ENCODE results near the gene NOL11.
"Not testable (repeated sequence)": the region's sequence is repeated elsewhere in the genome, so short reads cannot be mapped to it uniquely, and the experiment has no call there.

The NOL11 gene

GRCh38 chr17:67753026-67753425 lies 35.3 kb downstream of the NOL11 start:
- H3K36me3 ChIP-seq (ENCODE audit: control insufficient read depth, low read length) = peaks cover 28% of the 10 kb centered on the region
- no peak overlapping the region for H3K4me2 ChIP-seq (ENCODE audit: low read length)
- no peak overlapping the region for H3K4me3 ChIP-seq (ENCODE audit: low read length)
- H3K9me3 ChIP-seq (ENCODE audit: control insufficient read depth, insufficient read depth, low read length) = peaks cover 10% of the 10 kb centered on the region; the same call in 1 of the 2 replicates
- H3K27ac ChIP-seq (ENCODE audit: low read depth, low read length) = no peak overlapping the region
- no peaks in the 10 kb centered on the region for H3K27me3 ChIP-seq (ENCODE audit: control insufficient read depth, low read length)
- no peaks in the 10 kb centered on the region for H3K4me1 ChIP-seq (ENCODE audit: control insufficient read depth, low read length)
- peaks cover 6% of the 10 kb centered on the region; the same call in 1 of the 2 replicates for H3F3A ChIP-seq (ENCODE audit: control insufficient read depth, insufficient read depth)
- no peak for TF ChIP-seq CTCF (IDR thresholded peaks at IDR 0.05; ENCODE audit: low read depth, low read length, poor library complexity, severe bottlenecking)
- TF ChIP-seq EZH2phosphoT487 (IDR thresholded peaks at IDR 0.05; ENCODE audit: borderline replicate concordance, low read length) = no peak
- no peaks in the 10 kb centered on the region for H4K20me1 ChIP-seq (ENCODE audit: control insufficient read depth, insufficient read depth, low read depth, low read length)
- no peaks in the 10 kb centered on the region for H3K9me2 ChIP-seq (replicated peaks; ENCODE audit: control insufficient read depth, low read length)
- H3K79me2 ChIP-seq (ENCODE audit: control insufficient read depth, low read length) = no peaks in the 10 kb centered on the region

GRCh38 chr17:67754001-67754400 lies 36.3 kb downstream of the NOL11 start:
- no peak for TF ChIP-seq EZH2phosphoT487 (IDR thresholded peaks at IDR 0.05; ENCODE audit: borderline replicate concordance, low read length)
- H3K9me3 ChIP-seq (ENCODE audit: control insufficient read depth, insufficient read depth, low read length) = peaks cover 10% of the 10 kb centered on the region; the same call in 1 of the 2 replicates
- H4K20me1 ChIP-seq (ENCODE audit: control insufficient read depth, insufficient read depth, low read depth, low read length) = no peaks in the 10 kb centered on the region
- H3K4me1 ChIP-seq (ENCODE audit: control insufficient read depth, low read length) = no peaks in the 10 kb centered on the region
- H3K27me3 ChIP-seq (ENCODE audit: control insufficient read depth, low read length) = no peaks in the 10 kb centered on the region
- H3K9me2 ChIP-seq (replicated peaks; ENCODE audit: control insufficient read depth, low read length) = no peaks in the 10 kb centered on the region
- no peak overlapping the region for H3K27ac ChIP-seq (ENCODE audit: low read depth, low read length)
- H3K4me3 ChIP-seq (ENCODE audit: low read length) = no peak overlapping the region
- H3K36me3 ChIP-seq (ENCODE audit: control insufficient read depth, low read length) = peaks cover 19% of the 10 kb centered on the region
- peaks cover 6% of the 10 kb centered on the region; the same call in 1 of the 2 replicates for H3F3A ChIP-seq (ENCODE audit: control insufficient read depth, insufficient read depth)
- no peak overlapping the region for H3K4me2 ChIP-seq (ENCODE audit: low read length)
- no peaks in the 10 kb centered on the region for H3K79me2 ChIP-seq (ENCODE audit: control insufficient read depth, low read length)

- H3K27ac ChIP-seq (ENCODE audit: low read depth, low read length); H3K9me3 ChIP-seq (ENCODE audit: control insufficient read depth, insufficient read depth, low read length); H3F3A ChIP-seq (ENCODE audit: control insufficient read depth, insufficient read depth); H3K27me3 ChIP-seq (ENCODE audit: control insufficient read depth, low read length); H3K9me2 ChIP-seq (replicated peaks; ENCODE audit: control insufficient read depth, low read length); H3K4me2 ChIP-seq (ENCODE audit: low read length); H3K4me1 ChIP-seq (ENCODE audit: control insufficient read depth, low read length); H3K4me3 ChIP-seq (ENCODE audit: low read length); H3K79me2 ChIP-seq (ENCODE audit: control insufficient read depth, low read length); H4K20me1 ChIP-seq (ENCODE audit: control insufficient read depth, insufficient read depth, low read depth, low read length): not testable (repeated sequence)
- H3K36me3 ChIP-seq (ENCODE audit: control insufficient read depth, low read length) = peaks cover 15% of the 10 kb centered on the region
Observed at GRCh38 chr17:67754686-67755085, 37.0 kb downstream of the NOL11 start.

- H3K79me2 ChIP-seq (ENCODE audit: control insufficient read depth, low read length); H3K4me2 ChIP-seq (ENCODE audit: low read length); H3K27ac ChIP-seq (ENCODE audit: low read depth, low read length); H3K4me1 ChIP-seq (ENCODE audit: control insufficient read depth, low read length); H3F3A ChIP-seq (ENCODE audit: control insufficient read depth, insufficient read depth); H3K4me3 ChIP-seq (ENCODE audit: low read length); H4K20me1 ChIP-seq (ENCODE audit: control insufficient read depth, insufficient read depth, low read depth, low read length); H3K36me3 ChIP-seq (ENCODE audit: control insufficient read depth, low read length); H3K9me3 ChIP-seq (ENCODE audit: control insufficient read depth, insufficient read depth, low read length); H3K27me3 ChIP-seq (ENCODE audit: control insufficient read depth, low read length); H3K9me2 ChIP-seq (replicated peaks; ENCODE audit: control insufficient read depth, low read length): not testable (repeated sequence)
Observed at GRCh38 chr17:67756766-67757165, 39.0 kb downstream of the NOL11 start.

- no peak for TF ChIP-seq CTCF (IDR thresholded peaks at IDR 0.05; ENCODE audit: low read depth, low read length, poor library complexity, severe bottlenecking)
- TF ChIP-seq EZH2phosphoT487 (IDR thresholded peaks at IDR 0.05; ENCODE audit: borderline replicate concordance, low read length) = no peak
- peaks cover 8% of the 10 kb centered on the region for H3K4me1 ChIP-seq (ENCODE audit: control insufficient read depth, low read length)
- H4K20me1 ChIP-seq (ENCODE audit: control insufficient read depth, insufficient read depth, low read depth, low read length) = no peaks in the 10 kb centered on the region
- no peaks in the 10 kb centered on the region for H3K9me3 ChIP-seq (ENCODE audit: control insufficient read depth, insufficient read depth, low read length)
- no peaks in the 10 kb centered on the region for H3F3A ChIP-seq (ENCODE audit: control insufficient read depth, insufficient read depth)
- H3K36me3 ChIP-seq (ENCODE audit: control insufficient read depth, low read length) = no peaks in the 10 kb centered on the region
- H3K27me3 ChIP-seq (ENCODE audit: control insufficient read depth, low read length) = no peaks in the 10 kb centered on the region
- H3K4me3 ChIP-seq (ENCODE audit: low read length) = no peak overlapping the region
- no peak overlapping the region for H3K27ac ChIP-seq (ENCODE audit: low read depth, low read length)
- no peaks in the 10 kb centered on the region for H3K9me2 ChIP-seq (replicated peaks; ENCODE audit: control insufficient read depth, low read length)
- 0 out of 2 replicates have a peak overlapping the region, but pooled peaks have one; percentile 16 for H3K4me2 ChIP-seq (ENCODE audit: low read length)
- no peaks in the 10 kb centered on the region for H3K79me2 ChIP-seq (ENCODE audit: control insufficient read depth, low read length)
Observed at GRCh38 chr17:67759355-67760171, 41.8 kb downstream of the NOL11 start.

Measured in DOHH2 (cell line).